IMR-90 (cell line): ENCODE measurements around the gene GTPBP3. TPM values are rescaled to one million over a fixed set of nuclear protein-coding genes. Genes with fewer than 3 reads are reported as not detected.

Experiments used
- ATAC-seq: fragments of 200-7000 bp; cut with Tn5 transposase; 2 replicates; pipeline ENCODE4 v1.9.1; 2020; ENCODE audit warnings: low read depth, mild to moderate bottlenecking, moderate library complexity
- BruUV-seq: library from RNA; stranded (reverse); fragments of 400-500 nt; replicated peaks from 2 replicates; lab custom pipeline; 2021; lab: Mats Ljungman, UMichigan
- CTCF ChIA-PET: fragments of 300-600 bp; formaldehyde crosslinking; extraction: SDS; loops from one replicate; lab custom pipeline; 2021; ENCODE audit warnings: antibody characterized with exemption; lab: Yijun Ruan, JAX
- POLR2A ChIA-PET: fragments of 300-600 bp; sonication (Branson Sonifier 250); formaldehyde crosslinking; loops from one replicate; lab custom pipeline; 2022; ENCODE audit warnings: antibody characterized with exemption; ENCODE audit not compliant: unreplicated experiment; lab: Charles Lee
- DNase-seq: peaks from one replicate; pipeline ENCODE4 v3.0.0; 2013
- H2AFZ ChIP-seq: replicated peaks from 2 replicates; pipeline ENCODE3; 2013; ENCODE audit warnings: low read length, mild to moderate bottlenecking; ENCODE audit not compliant: poor library complexity
- H2AK5ac ChIP-seq: 2 replicates; pipeline ENCODE4 v1.6.1; 2013; ENCODE audit warnings: low read depth, low read length, inconsistent platforms
- H2AK9ac ChIP-seq: replicated peaks from 2 replicates; pipeline ENCODE3; 2013; ENCODE audit warnings: mild to moderate bottlenecking, low read depth, low read length, moderate library complexity; ENCODE audit not compliant: poor library complexity
- H2BK120ac ChIP-seq: 2 replicates; pipeline ENCODE4 v1.6.1; 2013; ENCODE audit warnings: low read depth, low read length, inconsistent platforms
- H2BK15ac ChIP-seq: 3 replicates; pipeline ENCODE4 v1.6.1; 2013; ENCODE audit warnings: low read depth, low read length, inconsistent platforms
- H2BK20ac ChIP-seq: 2 replicates; pipeline ENCODE4 v1.6.1; 2013; ENCODE audit warnings: low read depth, mild to moderate bottlenecking, inconsistent platforms, low read length, moderate library complexity
- H2BK5ac ChIP-seq: 2 replicates; pipeline ENCODE4 v1.6.1; 2013; ENCODE audit warnings: mild to moderate bottlenecking, low read depth, low read length, inconsistent platforms; ENCODE audit not compliant: poor library complexity, severe bottlenecking
- H3K14ac ChIP-seq: replicated peaks from 2 replicates; pipeline ENCODE4 v1.6.1; 2013; ENCODE audit warnings: low read depth, low read length, inconsistent platforms
- H3K18ac ChIP-seq: 2 replicates; pipeline ENCODE4 v1.6.1; 2013; ENCODE audit warnings: low read depth, low read length, control low read depth
- H3K23ac ChIP-seq: 2 replicates; pipeline ENCODE4 v1.6.1; 2013; ENCODE audit warnings: low read depth, low read length, inconsistent platforms
- H3K27ac ChIP-seq: 2 replicates; pipeline ENCODE4 v1.5.1; 2013; ENCODE audit warnings: mild to moderate bottlenecking, control low read depth, low read length; ENCODE audit not compliant: insufficient read depth
- H3K27me3 ChIP-seq: 2 replicates; pipeline ENCODE4 v1.6.1; 2013; ENCODE audit warnings: low read length; ENCODE audit not compliant: control insufficient read depth, insufficient read depth
- H3K36me3 ChIP-seq: 2 replicates; pipeline ENCODE4 v1.6.1; 2013; ENCODE audit warnings: low read length, mixed read lengths; ENCODE audit not compliant: control insufficient read depth, insufficient read depth
- H3K4ac ChIP-seq: 2 replicates; pipeline ENCODE4 v1.6.1; 2013; ENCODE audit warnings: low read depth, low read length, inconsistent platforms
- H3K4me1 ChIP-seq: 2 replicates; pipeline ENCODE4 v1.6.1; 2013; ENCODE audit warnings: low read length, mixed read lengths; ENCODE audit not compliant: control insufficient read depth, insufficient read depth
- H3K4me2 ChIP-seq: 2 replicates; pipeline ENCODE4 v1.6.1; 2013; ENCODE audit warnings: low read depth, mild to moderate bottlenecking, control low read depth, low read length, moderate library complexity
- H3K4me3 ChIP-seq: 2 replicates; pipeline ENCODE4 v1.5.1; 2013; ENCODE audit warnings: low read depth, mild to moderate bottlenecking, control low read depth, low read length, moderate library complexity; ENCODE audit not compliant: insufficient read depth
- H3K56ac ChIP-seq: 2 replicates; pipeline ENCODE4 v1.6.1; 2013; ENCODE audit warnings: low read length, inconsistent platforms; ENCODE audit not compliant: insufficient read depth; ENCODE audit errors: extremely low read depth
- H3K79me1 ChIP-seq, 2 experiments: 2 replicates each; pipeline ENCODE4 v1.6.1; 2013; ENCODE audit warnings: low read length in 2 of 2, inconsistent platforms in 1 of 2, low read depth in 1 of 2
- H3K9ac ChIP-seq: 2 replicates; pipeline ENCODE4 v1.6.1; 2013; ENCODE audit warnings: low read depth, low read length, control low read depth
- H3K9me1 ChIP-seq: 2 replicates; pipeline ENCODE4 v1.6.1; 2013; ENCODE audit warnings: low read length, inconsistent platforms; ENCODE audit not compliant: insufficient read depth
- H3K9me3 ChIP-seq: 2 replicates; pipeline ENCODE4 v1.6.1; 2013; ENCODE audit warnings: low read length; ENCODE audit not compliant: control insufficient read depth, insufficient read depth
- H4K20me1 ChIP-seq: 2 replicates; pipeline ENCODE4 v1.6.1; 2013; ENCODE audit warnings: low read length, inconsistent platforms; ENCODE audit not compliant: insufficient read depth
- H4K5ac ChIP-seq: 2 replicates; pipeline ENCODE4 v1.6.1; 2013; ENCODE audit warnings: mild to moderate bottlenecking, low read depth, low read length, control low read depth
- H4K8ac ChIP-seq, 2 experiments: 2 replicates each; pipeline ENCODE4 v1.6.1; 2013; ENCODE audit warnings: low read depth in 2 of 2, low read length in 2 of 2, control low read depth in 1 of 2, inconsistent platforms in 1 of 2
- H4K91ac ChIP-seq: 2 replicates; pipeline ENCODE4 v1.6.1; 2013; ENCODE audit warnings: low read depth, low read length, inconsistent platforms; ENCODE audit not compliant: insufficient read depth
- BHLHE40 ChIP-seq: fragments of 150-350 bp; IDR thresholded peaks from 2 replicates; pipeline ENCODE4 v1.6.1; 2016; ENCODE audit warnings: mild to moderate bottlenecking, low read depth, low read length
- CEBPB ChIP-seq: IDR thresholded peaks from 2 replicates; pipeline ENCODE4 v1.6.1; 2012; ENCODE audit warnings: low read depth, low read length, improper control_type of control experiment
- CHD1 ChIP-seq: IDR thresholded peaks from 2 replicates; pipeline ENCODE4 v1.6.1; 2012; ENCODE audit warnings: low read depth, low read length, improper control_type of control experiment
- FOS ChIP-seq: fragments of 150-350 bp; IDR thresholded peaks from 2 replicates; pipeline ENCODE4 v1.6.1; 2016; ENCODE audit warnings: low read depth, low read length
- MAFK ChIP-seq: IDR thresholded peaks from 2 replicates; pipeline ENCODE4 v1.6.1; 2012; ENCODE audit warnings: low read depth, low read length, improper control_type of control experiment
- MAZ ChIP-seq: IDR thresholded peaks from 2 replicates; pipeline ENCODE4 v1.6.1; 2012; ENCODE audit warnings: low read depth, mild to moderate bottlenecking, low read length, improper control_type of control experiment, moderate library complexity, borderline replicate concordance
- NFE2L2 ChIP-seq: fragments of 150-350 bp; IDR thresholded peaks from 2 replicates; pipeline ENCODE4 v1.6.1; 2016; ENCODE audit warnings: low read depth, mild to moderate bottlenecking, low read length
- POLR2A ChIP-seq: IDR thresholded peaks from 2 replicates; pipeline ENCODE4 v1.6.1; 2012; ENCODE audit warnings: mild to moderate bottlenecking, low read depth, low read length
- RAD21 ChIP-seq: IDR thresholded peaks from 2 replicates; pipeline ENCODE4 v1.6.1; 2012; ENCODE audit warnings: low read length, improper control_type of control experiment
- RCOR1 ChIP-seq: IDR thresholded peaks from 2 replicates; pipeline ENCODE4 v1.6.1; 2012; ENCODE audit warnings: mild to moderate bottlenecking, low read length, improper control_type of control experiment; ENCODE audit not compliant: insufficient replicate concordance
- RFX5 ChIP-seq: IDR thresholded peaks from 2 replicates; pipeline ENCODE4 v1.8.0; 2012; ENCODE audit warnings: low read depth, mild to moderate bottlenecking, low read length, moderate library complexity
- SMC3 ChIP-seq: fragments of 150-350 bp; IDR thresholded peaks from 2 replicates; pipeline ENCODE4 v1.6.1; 2016; ENCODE audit warnings: low read depth, mild to moderate bottlenecking, antibody characterized with exemption, low read length, moderate library complexity
- WGBS, 2 experiments: methylation state at CpG; one replicate each; pipeline versions ENCODE4 v1.1.5 to v1.1.7; 2013; ENCODE audit warnings: missing lambda C conversion rate in 2 of 2; ENCODE audit not compliant: insufficient read length in 1 of 2; ENCODE audit errors: extremely low coverage in 2 of 2; 5-methylcytosine and 5-hydroxymethylcytosine counted together
- dilution Hi-C: fragments of 300-500 bp; cut with HindIII; formaldehyde crosslinking; loops from one replicate; pipeline ENCODE4 v1.14.3; 2018; ENCODE audit warnings: low sequenced_read_pairs; ENCODE audit not compliant: unreplicated experiment
- in situ Hi-C: fragments of 300-500 bp; cut with MboI; formaldehyde crosslinking; loops from 3 replicates; pipeline ENCODE4 v1.14.3; 2019; ENCODE audit warnings: low sequenced_read_pairs, inconsistent platforms, mixed read lengths
- intact Hi-C: fragments of 100-400 bp; cut with micrococcal nuclease; formaldehyde crosslinking; loops from 2 replicates; pipeline ENCODE4 v1.10.0; 2022
- polyA plus RNA-seq, 3 experiments: library from polyadenylated mRNA; depleted of rRNA; stranded (reverse); fragments of >200 nt; gene quantifications; 2 replicates each; pipeline ENCODE4 v1.2.3, GENCODE V29; 2012; ENCODE audit warnings: low replicate concordance in 1 of 3
- total RNA-seq: library from RNA; depleted of rRNA; stranded (reverse); fragments of >200 nt; gene quantifications from 2 replicates; pipeline ENCODE4 v1.2.3, GENCODE V29; 2012
- TF ChIP-seq, protein P1 (sequence below): conservative IDR thresholded peaks from 2 replicates; pipeline ENCODE4 v1.5.1; 2012; ENCODE audit warnings: mild to moderate bottlenecking, low read depth, low read length, improper control_type of control experiment
- TF ChIP-seq, protein P2 (sequence below): fragments of 150-350 bp; IDR thresholded peaks from 2 replicates; pipeline ENCODE4 v1.6.1; 2017; ENCODE audit warnings: mild to moderate bottlenecking, antibody characterized with exemption, low read length, low read depth

The GTPBP3 gene
- total and polyA plus RNA-seq, 2 of the 4 experiments (the other 2 are of a cell fraction), result 4.3 to 15.1 TPM

DNA sequence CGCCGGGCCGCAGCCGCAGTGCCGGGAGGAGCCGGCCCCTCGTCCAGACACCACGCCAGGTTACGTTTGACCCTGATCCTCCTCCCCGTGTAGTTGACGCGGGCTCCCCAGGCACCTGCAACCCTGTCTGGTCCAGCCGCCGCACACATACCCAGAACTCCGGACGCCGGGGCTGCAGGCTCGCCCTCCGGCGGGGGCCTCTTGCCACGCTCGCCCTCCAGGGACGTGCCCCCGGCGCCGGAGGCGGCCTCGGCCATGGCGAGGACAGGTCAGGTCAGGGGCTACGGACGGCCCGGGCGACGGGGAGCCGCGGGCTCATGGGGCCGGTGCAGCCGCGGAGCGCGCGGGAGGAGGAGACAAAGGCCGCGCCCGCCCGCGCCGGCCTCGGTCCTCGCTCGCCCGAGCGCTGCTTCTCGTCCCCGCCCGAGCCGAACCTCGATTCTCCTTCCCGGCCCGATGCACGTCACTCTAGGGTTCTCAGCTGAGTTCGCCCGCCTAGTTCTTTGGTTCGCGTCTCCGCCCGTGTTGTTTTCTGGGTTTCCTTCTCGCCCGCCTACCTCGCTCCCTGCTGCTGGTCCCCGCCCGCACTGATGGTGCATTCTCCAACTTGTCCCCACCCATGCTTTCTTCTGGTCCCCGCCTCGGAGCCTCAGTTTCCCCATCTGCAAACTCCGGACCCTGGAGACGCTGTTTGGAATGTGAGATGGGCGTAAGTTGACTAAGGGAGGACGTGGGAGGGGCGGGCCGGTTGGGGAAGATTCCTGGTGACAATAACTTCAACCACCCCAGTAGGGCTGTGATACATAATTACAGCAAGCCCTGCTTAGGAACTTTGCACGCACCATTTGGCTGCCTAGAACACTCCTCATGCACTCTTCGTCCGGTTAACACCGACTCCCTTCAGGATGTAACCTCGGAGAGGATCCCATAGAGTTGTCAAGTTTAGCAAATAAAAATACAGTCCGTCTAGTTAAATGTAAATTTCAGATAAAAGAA, 2.6 kb upstream of the GTPBP3 start, which contains the start of gene ANO8:
Gene ANO8 (minus strand): TSS at position 442 of the 996 bp plus-strand sequence. CDS start 185 bp downstream, at position 257.
- Histone ChIP-seq H3K56ac (0 out of 2 replicates have a peak within 1 kb of the TSS, but pooled peaks have one; percentile 28), H3K4ac (peak within 1 kb of the TSS; percentile 83), H2AFZ (peak within 1 kb of the TSS; percentile 99), H3K9me3 (no peaks in the 10 kb centered on the region), H4K8ac (peak within 1 kb of the TSS; percentile 22 to 71; a peak in 2 of 4 replicates), H2BK120ac (peak within 1 kb of the TSS; percentile 76), H3K9ac (peak within 1 kb of the TSS; percentile 60), H3K9me1 (peaks cover 5% of the 10 kb centered on the region), H3K4me1 (peaks cover 8% of the 10 kb centered on the region), H2BK5ac (peak within 1 kb of the TSS; percentile 66), H2AK5ac (peak within 1 kb of the TSS; percentile 89), H3K36me3 (peaks cover 2% of the 10 kb centered on the region; the same call in 1 of the 2 replicates), H2BK20ac (no peak within 1 kb of the TSS), H2BK15ac (peak within 1 kb of the TSS; percentile 15; the same call in 1 of the 3 replicates), H4K5ac (0 out of 2 replicates have a peak within 1 kb of the TSS, but pooled peaks have one; percentile 31), H3K27me3 (no peaks in the 10 kb centered on the region), H4K91ac (peak within 1 kb of the TSS; percentile 80), H3K27ac (peak within 1 kb of the TSS; percentile 55), H3K79me1 (peaks cover 7 to 44% of the 10 kb centered on the region in 2 experiments; a peak in 3 of 4 replicates), H2AK9ac (peak within 1 kb of the TSS; percentile 98), H3K4me3 (peak within 1 kb of the TSS; percentile 70), H3K14ac (peak within 1 kb of the TSS; percentile 48), H3K23ac (peak within 1 kb of the TSS; percentile 54), H3K18ac (no peak within 1 kb of the TSS), H4K20me1 (no peaks in the 10 kb centered on the region), H3K4me2 (peak within 1 kb of the TSS; percentile 84)
- DNase-seq (peak; percentile 99), ATAC-seq (peak; percentile 74)
- WGBS, 2 experiments, result 0% methylated on average over 37 of the region's 86 CpGs; no CpG with 5 or more reads in 1 of the 2 experiments
- dilution Hi-C loops (no loop called here), intact Hi-C loops (loop anchor here (1.0 kb wide), 1 partner anchor 25 kb away; the partner anchor contains the start of gene DDA1), in situ Hi-C loops (no loop called here)
- ChIA-PET POLR2A (interaction anchor here (1.0 kb wide), 1 partner anchor 10 kb away, joined by 3 read pairs; no protein-coding TSS in a partner anchor), CTCF (no interaction called here)
- BruUV-seq, result no TSS peak
- TF ChIP-seq MAZ (peak; percentile 88), CEBPB (no peak), MAFK (no peak), CHD1 (no peak), NFE2L2 (no peak), POLR2A (no peak), RFX5 (no peak), FOS (no peak), BHLHE40 (no peak), RCOR1 (no peak), RAD21 (no peak), SMC3 (peak; percentile 6; the same call in 1 of the 2 replicates)
- TF ChIP-seq, protein P1, sequence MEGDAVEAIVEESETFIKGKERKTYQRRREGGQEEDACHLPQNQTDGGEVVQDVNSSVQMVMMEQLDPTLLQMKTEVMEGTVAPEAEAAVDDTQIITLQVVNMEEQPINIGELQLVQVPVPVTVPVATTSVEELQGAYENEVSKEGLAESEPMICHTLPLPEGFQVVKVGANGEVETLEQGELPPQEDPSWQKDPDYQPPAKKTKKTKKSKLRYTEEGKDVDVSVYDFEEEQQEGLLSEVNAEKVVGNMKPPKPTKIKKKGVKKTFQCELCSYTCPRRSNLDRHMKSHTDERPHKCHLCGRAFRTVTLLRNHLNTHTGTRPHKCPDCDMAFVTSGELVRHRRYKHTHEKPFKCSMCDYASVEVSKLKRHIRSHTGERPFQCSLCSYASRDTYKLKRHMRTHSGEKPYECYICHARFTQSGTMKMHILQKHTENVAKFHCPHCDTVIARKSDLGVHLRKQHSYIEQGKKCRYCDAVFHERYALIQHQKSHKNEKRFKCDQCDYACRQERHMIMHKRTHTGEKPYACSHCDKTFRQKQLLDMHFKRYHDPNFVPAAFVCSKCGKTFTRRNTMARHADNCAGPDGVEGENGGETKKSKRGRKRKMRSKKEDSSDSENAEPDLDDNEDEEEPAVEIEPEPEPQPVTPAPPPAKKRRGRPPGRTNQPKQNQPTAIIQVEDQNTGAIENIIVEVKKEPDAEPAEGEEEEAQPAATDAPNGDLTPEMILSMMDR, result no peak
- TF ChIP-seq, protein P2, sequence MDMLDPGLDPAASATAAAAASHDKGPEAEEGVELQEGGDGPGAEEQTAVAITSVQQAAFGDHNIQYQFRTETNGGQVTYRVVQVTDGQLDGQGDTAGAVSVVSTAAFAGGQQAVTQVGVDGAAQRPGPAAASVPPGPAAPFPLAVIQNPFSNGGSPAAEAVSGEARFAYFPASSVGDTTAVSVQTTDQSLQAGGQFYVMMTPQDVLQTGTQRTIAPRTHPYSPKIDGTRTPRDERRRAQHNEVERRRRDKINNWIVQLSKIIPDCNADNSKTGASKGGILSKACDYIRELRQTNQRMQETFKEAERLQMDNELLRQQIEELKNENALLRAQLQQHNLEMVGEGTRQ, result no peak
